Endothelial cell of umbilical vein (primary cell): ENCODE results near the gene FBLN2. TPM values are rescaled to one million over a fixed set of nuclear protein-coding genes. Genes with fewer than 3 reads are reported as not detected.
"Not testable (repeated sequence)": the region's sequence is repeated elsewhere in the genome, so short reads cannot be mapped to it uniquely, and the experiment has no call there.

ENCODE experiments used
- BruUV-seq: library from RNA; stranded (reverse); fragments of 400-500 nt; replicated peaks from 2 replicates; lab custom pipeline; 2021; lab: Mats Ljungman, UMichigan
- CTCF ChIA-PET: fragments of 300-600, 350-600 bp; sonication (Branson Sonifier 250); formaldehyde crosslinking; loops from one replicate; lab custom pipeline; 2021; ENCODE audit warnings: antibody characterized with exemption, inconsistent platforms; lab: Charles Lee
- POLR2A ChIA-PET: fragments of 300-600, 350-600 bp; sonication (Branson Sonifier 250); formaldehyde crosslinking; loops from one replicate; lab custom pipeline; 2021; ENCODE audit warnings: antibody characterized with exemption, inconsistent platforms; lab: Charles Lee
- DNase-seq: peaks from one replicate; pipeline ENCODE4 v3.0.0-alpha.2; 2011; ENCODE audit warnings: low read depth, low spot score
- FAIRE-seq: peaks from 2 replicates; lab custom pipeline; 2011; peaks lifted over from hg19 to GRCh38; lab: Jason Lieb, UNC
- H2AFZ ChIP-seq: 2 replicates; pipeline ENCODE4 v1.6.0; 2012; ENCODE audit warnings: low read depth, low read length, control low read depth, inconsistent platforms
- H3K27ac ChIP-seq: 2 replicates; pipeline ENCODE4 v1.5.1; 2011; ENCODE audit warnings: low read depth, mild to moderate bottlenecking, control low read depth, low read length, moderate library complexity; ENCODE audit not compliant: insufficient read depth
- H3K27me3 ChIP-seq, 2 experiments: 2 replicates each; pipeline versions ENCODE4 v1.6.0 to v1.6.1; 2011; ENCODE audit warnings: low read length in 2 of 2, mixed read lengths in 1 of 2; ENCODE audit not compliant: control insufficient read depth in 2 of 2, insufficient read depth in 2 of 2
- H3K36me3 ChIP-seq, 2 experiments: 2 replicates in 1 of 2; 3 replicates in 1 of 2; pipeline ENCODE4 v1.5.1; 2011; ENCODE audit warnings: low read length in 2 of 2, mild to moderate bottlenecking in 1 of 2, moderate library complexity in 1 of 2; ENCODE audit not compliant: control insufficient read depth in 2 of 2, insufficient read depth in 2 of 2; ENCODE audit errors: extremely low read depth in 1 of 2
- H3K4me1 ChIP-seq: 3 replicates; pipeline ENCODE4 v1.5.1; 2011; ENCODE audit warnings: mild to moderate bottlenecking, low read length; ENCODE audit not compliant: control insufficient read depth, insufficient read depth; ENCODE audit errors: extremely low read depth
- H3K4me2 ChIP-seq: 2 replicates; pipeline ENCODE4 v1.6.1; 2011; ENCODE audit warnings: low read length, control low read depth, mixed read lengths; ENCODE audit not compliant: insufficient read depth
- H3K4me3 ChIP-seq, 3 experiments: fragments of 200-600 bp in 1 of 3; sonication (generic), shearing (Covaris generic) in 1 of 3; replicated peaks in 1 of 3; 2 replicates each; pipeline ENCODE4 v1.5.1; 2011 to 2016; ENCODE audit warnings: control low read depth in 3 of 3, low read length in 3 of 3, mild to moderate bottlenecking in 2 of 3, inconsistent platforms in 1 of 3, low read depth in 1 of 3, moderate library complexity in 1 of 3; ENCODE audit not compliant: insufficient read depth in 1 of 3
- H3K79me2 ChIP-seq: 2 replicates; pipeline ENCODE4 v1.6.0; 2012; ENCODE audit warnings: low read length, inconsistent platforms; ENCODE audit not compliant: control insufficient read depth, insufficient read depth
- H3K9ac ChIP-seq: replicated peaks from 2 replicates; pipeline ENCODE3; 2011; ENCODE audit warnings: low read length, control low read depth; ENCODE audit not compliant: insufficient read depth; ENCODE audit errors: extremely low read depth
- H3K9me1 ChIP-seq: replicated peaks from 3 replicates; pipeline ENCODE4 v1.6.0; 2011; ENCODE audit warnings: mild to moderate bottlenecking, low read length; ENCODE audit not compliant: control insufficient read depth, insufficient read depth; ENCODE audit errors: extremely low read depth
- H3K9me3 ChIP-seq: replicated peaks from 2 replicates; pipeline ENCODE4 v1.5.1; 2012; ENCODE audit warnings: low read length, inconsistent platforms; ENCODE audit not compliant: control insufficient read depth, insufficient read depth
- H4K20me1 ChIP-seq: replicated peaks from 2 replicates; pipeline ENCODE3; 2011; ENCODE audit warnings: mild to moderate bottlenecking, low read length; ENCODE audit not compliant: control insufficient read depth, insufficient read depth; ENCODE audit errors: extremely low read depth
- CTCF ChIP-seq, 2 donors: IDR thresholded peaks; 1 replicate in 1 of 2; 2 replicates in 1 of 2; pipeline ENCODE4 v1.5.1; 2011; ENCODE audit warnings: low read length in 2 of 2, mild to moderate bottlenecking in 2 of 2, moderate library complexity in 2 of 2, control low read depth in 1 of 2, inconsistent platforms in 1 of 2, low read depth in 1 of 2; ENCODE audit not compliant: insufficient read depth in 1 of 2; ENCODE audit errors: extremely low read depth in 1 of 2
- EZH2 ChIP-seq: IDR thresholded peaks from 2 replicates; pipeline ENCODE4 v1.6.1; 2012; ENCODE audit warnings: borderline replicate concordance, low read depth, mild to moderate bottlenecking, moderate library complexity, low read length, inconsistent platforms; ENCODE audit not compliant: severe bottlenecking
- FOS ChIP-seq: IDR thresholded peaks from 2 replicates; pipeline ENCODE4 v1.6.1; 2011; ENCODE audit warnings: mild to moderate bottlenecking, low read length, moderate library complexity, borderline replicate concordance; ENCODE audit not compliant: insufficient read depth
- GATA2 ChIP-seq: IDR thresholded peaks from 2 replicates; pipeline ENCODE4 v1.7.0; 2011; ENCODE audit warnings: low read depth, mild to moderate bottlenecking, moderate library complexity, mixed read lengths, low read length; ENCODE audit not compliant: insufficient read length, insufficient read depth
- JUN ChIP-seq: IDR thresholded peaks from 2 replicates; pipeline ENCODE4 v1.6.1; 2011; ENCODE audit warnings: borderline replicate concordance, low read depth; ENCODE audit not compliant: insufficient read length, insufficient read depth
- MAX ChIP-seq: IDR thresholded peaks from 2 replicates; pipeline ENCODE4 v1.6.1; 2011; ENCODE audit not compliant: insufficient read depth, insufficient read length
- MYC ChIP-seq: IDR thresholded peaks from one replicate; pipeline ENCODE4 v1.6.1; 2011; ENCODE audit warnings: mild to moderate bottlenecking, low read depth, low read length
- POLR2A ChIP-seq: IDR thresholded peaks from 2 replicates; pipeline ENCODE4 v1.6.1; 2012; ENCODE audit warnings: low read depth, mild to moderate bottlenecking, control low read depth, low read length
- POLR2AphosphoS5 ChIP-seq: IDR thresholded peaks from 2 replicates; pipeline ENCODE4 v1.6.1; 2012; ENCODE audit warnings: low read depth, mild to moderate bottlenecking, control low read depth, low read length, moderate library complexity; ENCODE audit not compliant: insufficient read depth
- dilution Hi-C: fragments of 300-500 bp; cut with MboI; formaldehyde crosslinking; loops from one replicate; pipeline ENCODE4 v1.15.0; 2019; ENCODE audit warnings: low sequenced_read_pairs; ENCODE audit not compliant: extremely low pct_ligation_motif_present
- intact Hi-C: fragments of 100-400 bp; cut with micrococcal nuclease; formaldehyde crosslinking; loops from one replicate; pipeline ENCODE4 v1.10.0; 2022
- polyA plus RNA-seq, 4 experiments: library from polyadenylated mRNA; depleted of rRNA in 3 of 4; stranded (reverse) in 3 of 4; unstranded in 1 of 4; fragments of >200 nt; gene quantifications; 2 replicates each; pipeline versions ENCODE4 v1.2.1 to v1.2.3, GENCODE V29; 2011 to 2012; ENCODE audit warnings: missing spikeins in 1 of 4
- total RNA-seq: library from RNA; stranded (reverse); gene quantifications from 2 replicates; pipeline ENCODE4 v1.2.3, GENCODE V29; 2021

Gene FBLN2
- total and polyA plus RNA-seq, 2 donors (not counting 3 experiments of a cell fraction or from before 2014, with no cell fraction given) = 1.4 to 1.9 TPM

- dilution Hi-C loops, FAIRE-seq, BruUV-seq: not testable (repeated sequence)
Observed at GRCh38 chr3:13521749-13522148, 27.2 kb upstream of the FBLN2 start.

GRCh38 chr3:13522236-13522635 is 26.7 kb upstream of the FBLN2 start:
- Histone ChIP-seq H2AFZ (no peak overlapping the region), H3K9me1 (no peaks in the 10 kb centered on the region), H3K4me3 (no peak overlapping the region), H3K9me3 (no peaks in the 10 kb centered on the region), H3K4me2 (no peak overlapping the region), H3K9ac (no peak overlapping the region), H3K79me2 (no peaks in the 10 kb centered on the region), H4K20me1 (no peaks in the 10 kb centered on the region), H3K27ac (no peak overlapping the region), H3K27me3 (no peaks in the 10 kb centered on the region), H3K36me3 (no peaks in the 10 kb centered on the region), H3K4me1 (no peaks in the 10 kb centered on the region)
- ChIA-PET CTCF (no interaction called here), POLR2A (no interaction called here)
- FAIRE-seq (no peak), DNase-seq (no peak)
- intact Hi-C loops = no loop called here
- dilution Hi-C loops = no loop called here
- BruUV-seq = no TSS peak
- TF ChIP-seq CTCF (IDR thresholded peaks at IDR 0.05; ENCODE audit: extremely low read depth in 1 of 2, insufficient read depth in 1 of 2, low read depth in 1 of 2, low read length in 2 of 2) (no peak), JUN (no peak), POLR2AphosphoS5 (no peak), FOS (no peak), EZH2 (no peak), MAX (no peak), POLR2A (no peak), GATA2 (no peak), MYC (no peak)

More at GRCh38 chr3:13521749-13522148, 27.2 kb upstream of the FBLN2 start:
- H3K4me1 ChIP-seq, CTCF ChIA-PET, H3K27me3 ChIP-seq, H3K36me3 ChIP-seq, H2AFZ ChIP-seq, H3K27ac ChIP-seq, POLR2A ChIA-PET, DNase-seq, intact Hi-C loops, H3K4me3 ChIP-seq, H4K20me1 ChIP-seq, H3K9ac ChIP-seq, H3K9me3 ChIP-seq, H3K79me2 ChIP-seq, H3K9me1 ChIP-seq, H3K4me2 ChIP-seq: not testable (repeated sequence)
